ENCODE measurements around the gene MRPS17. TPM values are rescaled to one million over a fixed set of nuclear protein-coding genes. Genes with fewer than 3 reads are reported as not detected.

Gene MRPS17
- total and polyA plus RNA-seq, 9 of the 15 experiments (the other 6 are each of a cell fraction or from before 2014, with no cell fraction given): 25.9 to 99.3 (median 43.9) TPM

DNA sequence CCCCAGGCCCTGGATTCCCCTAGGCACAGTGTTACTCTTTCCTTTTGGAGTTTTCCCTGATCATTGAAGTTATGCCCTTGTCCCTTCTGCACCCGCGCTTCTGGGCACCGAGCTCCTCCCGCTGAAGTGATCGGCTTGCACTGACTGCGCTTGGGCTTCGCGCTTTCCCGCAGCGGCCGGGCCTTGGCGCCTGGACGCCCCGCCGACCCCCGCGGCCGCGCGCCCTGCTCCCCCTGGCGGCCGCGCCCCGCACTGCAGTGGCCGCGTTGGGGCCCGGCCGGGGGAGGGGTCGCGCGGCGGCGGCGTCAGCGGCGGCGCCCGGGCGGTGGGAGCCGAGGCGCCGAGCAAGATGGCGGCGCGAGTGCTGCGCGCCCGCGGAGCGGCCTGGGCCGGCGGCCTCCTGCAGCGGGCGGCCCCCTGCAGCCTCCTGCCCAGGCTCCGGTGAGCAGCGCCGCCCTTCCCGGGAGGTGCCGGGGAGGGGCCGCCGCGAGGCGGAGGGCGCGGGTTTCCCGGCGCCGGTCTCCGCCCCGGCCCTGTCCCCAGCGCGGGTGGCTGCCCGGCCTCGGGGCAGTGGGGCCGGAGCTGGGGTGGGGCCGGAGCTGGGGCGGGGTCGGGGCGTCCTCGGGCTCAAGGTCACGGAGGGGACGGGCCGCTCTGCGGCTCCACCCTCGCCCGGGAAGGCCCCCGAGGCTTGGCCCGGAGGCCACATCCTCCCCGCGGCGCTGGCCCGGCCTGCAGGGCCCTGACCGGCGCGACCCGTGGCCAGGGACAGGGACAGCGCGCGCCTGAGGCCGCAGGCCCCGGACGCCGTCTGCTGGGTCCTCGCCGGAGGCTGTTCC is 12.8 kb downstream of the MRPS17 start, which contains the start of gene NIPSNAP2:
Gene NIPSNAP2 (plus strand): TSS at position 325 of the 839 bp plus-strand sequence. CDS start 25 bp downstream, at position 350.
- H3K27me3 ChIP-seq (ENCODE audit: control insufficient read depth in 2 of 2, insufficient read depth in 2 of 2, low read length in 2 of 2): no peaks in the 10 kb centered on the region
- WGBS (ENCODE audit: insufficient coverage, low coverage, missing lambda C conversion rate): 2% methylated on average over 20 of the region's 105 CpGs
- H3K9ac ChIP-seq (ENCODE audit: insufficient read depth in 1 of 2, low read depth in 2 of 2, low read length in 2 of 2): peak within 1 kb of the TSS; percentile 82 to 94
- intact Hi-C loops (cut with micrococcal nuclease) (loop anchor here (5.0 to 10.0 kb wide), 3 partner anchors 220 to 390 kb away; partner anchors contain the start of gene VOPP1), in situ Hi-C loops (cut with MboI) (no loop called here)
- H3K4me2 ChIP-seq (ENCODE audit: insufficient read depth, low read length): peak within 1 kb of the TSS; percentile 87
- peak within 1 kb of the TSS; percentile 91 for H2AFZ ChIP-seq (ENCODE audit: low read depth, low read length)
- peaks cover 16% of the 10 kb centered on the region for H3K36me3 ChIP-seq (ENCODE audit: control insufficient read depth, insufficient read depth, low read length)
- H4K20me1 ChIP-seq (replicated peaks; ENCODE audit: control insufficient read depth, insufficient read depth, low read length): no peaks in the 10 kb centered on the region
- peak within 1 kb of the TSS; percentile 90 for H3K27ac ChIP-seq (ENCODE audit: extremely low read depth, low read depth, low read length)
- peak; percentile 95 for ATAC-seq
- H3K9me1 ChIP-seq (ENCODE audit: control insufficient read depth, insufficient read depth, low read length): no peaks in the 10 kb centered on the region
- no peak for FAIRE-seq
- no TSS peak for BruUV-seq (replicated peaks)
- DNase-seq (ENCODE audit: extremely low read depth in 1 of 4, low spot score in 3 of 4): peak; percentile 87 to 94 (median 92)
- ChIA-PET CTCF (ENCODE audit: low intra/inter-chr PET ratio) (no interaction called here), POLR2A (interaction anchor here (0.6 to 1.0 kb wide), 4 partner anchors 10 to 96 kb away, joined by 3 to 7 read pairs (median 4); no protein-coding TSS in a partner anchor)
- peaks cover 12 to 13% of the 10 kb centered on the region in 2 experiments; a peak in 4 of 5 replicates for H3K4me1 ChIP-seq (replicated peaks in 1 of 2; ENCODE audit: control insufficient read depth in 2 of 2, insufficient read depth in 2 of 2, low read length in 2 of 2)
- H3K9me3 ChIP-seq (replicated peaks; ENCODE audit: control insufficient read depth, insufficient read depth, low read depth, low read length): no peaks in the 10 kb centered on the region
- H3K4me3 ChIP-seq: peak within 1 kb of the TSS; percentile 91
- H3K79me2 ChIP-seq (ENCODE audit: control insufficient read depth, insufficient read depth, low read length): peaks cover 26% of the 10 kb centered on the region
- no peak for TF ChIP-seq IFI16 (CRISPR knock-in tag; IDR thresholded peaks at IDR 0.05)
- no peak for TF ChIP-seq XRCC4 (IDR thresholded peaks at IDR 0.05; ENCODE audit: extremely low read depth, insufficient read depth, insufficient read length)
- TF ChIP-seq PHF20 (IDR thresholded peaks at IDR 0.05; ENCODE audit: partially characterized antibody): peak; percentile 51
- TF ChIP-seq HMG20A (CRISPR knock-in tag; conservative IDR thresholded peaks at IDR 0.05): no peak
- TF ChIP-seq YY1 (IDR thresholded peaks at IDR 0.05; ENCODE audit: borderline replicate concordance in 1 of 3, control insufficient read depth in 1 of 3, extremely low read depth in 1 of 3, insufficient read depth in 3 of 3, insufficient read length in 1 of 3, insufficient replicate concordance in 2 of 3, low read depth in 1 of 3, low read length in 2 of 3): peak; percentile 79 to 95 (median 93)
- no peak for TF ChIP-seq SRSF3 (IDR thresholded peaks at IDR 0.05; ENCODE audit: insufficient read depth, low read length)
- no peak for TF ChIP-seq MBD2 (IDR thresholded peaks at IDR 0.05; ENCODE audit: borderline replicate concordance, low read depth)
- TF ChIP-seq ZBTB5 (IDR thresholded peaks at IDR 0.05): no peak
- TF ChIP-seq, protein P1, sequence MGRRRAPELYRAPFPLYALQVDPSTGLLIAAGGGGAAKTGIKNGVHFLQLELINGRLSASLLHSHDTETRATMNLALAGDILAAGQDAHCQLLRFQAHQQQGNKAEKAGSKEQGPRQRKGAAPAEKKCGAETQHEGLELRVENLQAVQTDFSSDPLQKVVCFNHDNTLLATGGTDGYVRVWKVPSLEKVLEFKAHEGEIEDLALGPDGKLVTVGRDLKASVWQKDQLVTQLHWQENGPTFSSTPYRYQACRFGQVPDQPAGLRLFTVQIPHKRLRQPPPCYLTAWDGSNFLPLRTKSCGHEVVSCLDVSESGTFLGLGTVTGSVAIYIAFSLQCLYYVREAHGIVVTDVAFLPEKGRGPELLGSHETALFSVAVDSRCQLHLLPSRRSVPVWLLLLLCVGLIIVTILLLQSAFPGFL (CRISPR knock-in tag; IDR thresholded peaks at IDR 0.05): no peak
- TF ChIP-seq ZNF143 (CRISPR knock-in tag; IDR thresholded peaks at IDR 0.05): no peak
- no peak for TF ChIP-seq ZNF436 (CRISPR knock-in tag; IDR thresholded peaks at IDR 0.05)
- TF ChIP-seq ZNF23 (CRISPR knock-in tag; IDR thresholded peaks at IDR 0.05): no peak
- TF ChIP-seq, protein P2, sequence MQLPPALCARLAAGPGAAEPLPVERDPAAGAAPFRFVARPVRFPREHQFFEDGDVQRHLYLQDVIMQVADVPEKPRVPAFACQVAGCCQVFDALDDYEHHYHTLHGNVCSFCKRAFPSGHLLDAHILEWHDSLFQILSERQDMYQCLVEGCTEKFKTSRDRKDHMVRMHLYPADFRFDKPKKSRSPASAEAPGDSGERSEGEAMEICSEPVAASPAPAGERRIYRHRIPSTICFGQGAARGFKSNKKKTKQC (CRISPR knock-in tag; IDR thresholded peaks at IDR 0.05): peak; percentile 42; the same call in 1 of the 2 replicates
- TF ChIP-seq ZNF280B (CRISPR knock-in tag; IDR thresholded peaks at IDR 0.05): no peak
